GM12878 (cell line): ENCODE results near the gene ZNF3. TPM values are rescaled to one million over a fixed set of nuclear protein-coding genes. Genes with fewer than 3 reads are reported as not detected.
A peak's percentile ranks its signal among the peaks of the same experiment; 100 is the strongest.

Source experiments
- ATAC-seq: fragments of 200-7000 bp; cut with Tn5 transposase; 3 replicates; pipeline ENCODE4 v1.9.1; 2020; ENCODE audit warnings: mild to moderate bottlenecking, moderate library complexity
- BruUV-seq: library from RNA; stranded (reverse); fragments of 400-500 nt; replicated peaks from 2 replicates; lab custom pipeline; 2021; lab: Mats Ljungman, UMichigan
- CTCF ChIA-PET: fragments of 300-600 bp; sonication (Branson Sonifier 250); formaldehyde crosslinking; extraction: SDS; loops from one replicate; lab custom pipeline; 2021; ENCODE audit warnings: inconsistent platforms; lab: Yijun Ruan, JAX
- POLR2A ChIA-PET: fragments of 350-600 bp; formaldehyde crosslinking; extraction: SDS; loops from one replicate; lab custom pipeline; 2021; ENCODE audit warnings: inconsistent platforms; lab: Charles Lee
- RAD21 ChIA-PET: fragments of 300-600 bp; sonication (Branson Sonifier 250); formaldehyde crosslinking; loops from one replicate; lab custom pipeline; 2023; ENCODE audit warnings: antibody characterized with exemption; ENCODE audit not compliant: unreplicated experiment; lab: Charles Lee
- SMC1A ChIA-PET: fragments of 300-600 bp; sonication (Branson Sonifier 250); formaldehyde crosslinking; loops from one replicate; lab custom pipeline; 2023; ENCODE audit not compliant: unreplicated experiment, uncharacterized antibody; lab: Charles Lee
- DNase-seq: peaks from one replicate; pipeline ENCODE4 v3.0.0-alpha.2; 2011; ENCODE audit warnings: low read depth, low spot score
- FAIRE-seq: peaks from 3 replicates; lab custom pipeline; 2011; peaks lifted over from hg19 to GRCh38; lab: Jason Lieb, UNC
- H2AFZ ChIP-seq: 2 replicates; pipeline ENCODE4 v1.6.0; 2011; ENCODE audit warnings: low read depth, low read length, control low read depth; ENCODE audit not compliant: control insufficient read depth
- H3K27ac ChIP-seq: 2 replicates; pipeline ENCODE4 v1.5.1; 2011; ENCODE audit warnings: control low read depth; ENCODE audit not compliant: control insufficient read depth, insufficient read depth
- H3K27me3 ChIP-seq, 2 experiments: replicated peaks in 1 of 2; 2 replicates each; pipeline versions ENCODE4 v1.6.0 to v1.6.1; 2011; ENCODE audit warnings: low read length in 1 of 2; ENCODE audit not compliant: control insufficient read depth in 2 of 2, insufficient read depth in 2 of 2
- H3K36me3 ChIP-seq, 2 experiments: 2 replicates each; pipeline ENCODE4 v1.5.1; 2011; ENCODE audit warnings: low read length in 1 of 2; ENCODE audit not compliant: control insufficient read depth in 2 of 2, insufficient read depth in 2 of 2
- H3K4me1 ChIP-seq: 2 replicates; pipeline ENCODE4 v1.6.1; 2011; ENCODE audit warnings: mild to moderate bottlenecking, low read length, moderate library complexity, mixed read lengths; ENCODE audit not compliant: control insufficient read depth, insufficient read depth
- H3K4me2 ChIP-seq: 2 replicates; pipeline ENCODE4 v1.6.0; 2011; ENCODE audit warnings: control low read depth; ENCODE audit not compliant: control insufficient read depth, insufficient read depth
- H3K4me3 ChIP-seq: fragments of 200-600 bp; sonication (generic); 2 replicates; pipeline ENCODE4 v1.5.1; 2016
- H3K79me2 ChIP-seq: 2 replicates; pipeline ENCODE4 v1.6.0; 2011; ENCODE audit warnings: low read length; ENCODE audit not compliant: control insufficient read depth, insufficient read depth
- H3K9ac ChIP-seq: 2 replicates; pipeline ENCODE4 v1.8.0; 2011; ENCODE audit warnings: low read length, control low read depth, mixed read lengths; ENCODE audit not compliant: control insufficient read depth, insufficient read depth
- H3K9me3 ChIP-seq: replicated peaks from 3 replicates; pipeline ENCODE4 v1.5.1; 2011; ENCODE audit warnings: mild to moderate bottlenecking, low read length; ENCODE audit not compliant: control insufficient read depth, insufficient read depth
- H4K20me1 ChIP-seq: 2 replicates; pipeline ENCODE4 v1.6.0; 2011; ENCODE audit not compliant: control insufficient read depth, insufficient read depth
- ATF3 ChIP-seq: IDR thresholded peaks from 2 replicates; pipeline ENCODE4 v1.6.1; 2011; ENCODE audit warnings: low read depth, mild to moderate bottlenecking, low read length, moderate library complexity, borderline replicate concordance; ENCODE audit errors: extremely low read depth
- ATF7 ChIP-seq: fragments of 450-650 bp; IDR thresholded peaks from 2 replicates; pipeline ENCODE4 v1.6.1; 2016; ENCODE audit warnings: low read depth, mild to moderate bottlenecking
- BCL3 ChIP-seq: IDR thresholded peaks from 2 replicates; pipeline ENCODE4 v1.6.1; 2011; ENCODE audit warnings: borderline replicate concordance, low read depth, mild to moderate bottlenecking, moderate library complexity, low read length; ENCODE audit not compliant: insufficient read depth, poor library complexity, severe bottlenecking
- ESRRA ChIP-seq: IDR thresholded peaks from 2 replicates; pipeline ENCODE4 v1.6.1; 2012; ENCODE audit warnings: mild to moderate bottlenecking, low read length, improper control_type of control experiment
- FOXM1 ChIP-seq: IDR thresholded peaks from 2 replicates; pipeline ENCODE4 v1.6.1; 2012; ENCODE audit warnings: low read depth, mild to moderate bottlenecking, inconsistent platforms, low read length, moderate library complexity
- GATAD2B ChIP-seq: fragments of 450-650 bp; conservative IDR thresholded peaks from 2 replicates; pipeline ENCODE4 v1.6.1; 2017; ENCODE audit warnings: low read depth, mild to moderate bottlenecking, moderate library complexity
- HCFC1 ChIP-seq: fragments of 150-350 bp; IDR thresholded peaks from 2 replicates; pipeline ENCODE4 v1.6.1; 2014; ENCODE audit warnings: low read length
- JUNB ChIP-seq: IDR thresholded peaks from 2 replicates; pipeline ENCODE4 v1.6.1; 2016; ENCODE audit warnings: antibody characterized with exemption, mild to moderate bottlenecking
- KAT2A ChIP-seq: conservative IDR thresholded peaks from 2 replicates; pipeline ENCODE4 v1.6.1; 2011; ENCODE audit warnings: low read depth, low read length; ENCODE audit not compliant: control insufficient read depth
- KDM1A ChIP-seq: fragments of 200-600 bp; sonication (generic); IDR thresholded peaks from 2 replicates; pipeline ENCODE4 v1.6.1; 2016; ENCODE audit warnings: borderline replicate concordance
- MYB ChIP-seq: fragments of 150-350 bp; IDR thresholded peaks from 2 replicates; pipeline ENCODE4 v1.6.1; 2014; ENCODE audit warnings: mild to moderate bottlenecking, low read depth, low read length, borderline replicate concordance
- NFXL1 ChIP-seq: fragments of 450-650 bp; IDR thresholded peaks from 2 replicates; pipeline ENCODE4 v1.6.1; 2017; ENCODE audit warnings: antibody characterized with exemption, mild to moderate bottlenecking, borderline replicate concordance
- NR2C2 ChIP-seq: IDR thresholded peaks from 2 replicates; pipeline ENCODE4 v1.6.1; 2011; ENCODE audit warnings: borderline replicate concordance, low read depth; ENCODE audit not compliant: control insufficient read depth, insufficient read length
- PML ChIP-seq: IDR thresholded peaks from 2 replicates; pipeline ENCODE4 v1.6.1; 2012; ENCODE audit warnings: low read length, inconsistent platforms
- POLR2AphosphoS2 ChIP-seq: IDR thresholded peaks from 2 replicates; pipeline ENCODE4 v1.6.1; 2011; ENCODE audit warnings: low read depth, mild to moderate bottlenecking, low read length, improper control_type of control experiment, moderate library complexity
- SRF ChIP-seq, 2 experiments: IDR thresholded peaks; 2 replicates each; pipeline ENCODE4 v1.6.1; 2011; ENCODE audit warnings: low read depth in 2 of 2, low read length in 2 of 2, mild to moderate bottlenecking in 1 of 2, moderate library complexity in 1 of 2
- STAT1 ChIP-seq: fragments of 450-650 bp; conservative IDR thresholded peaks from 2 replicates; pipeline ENCODE4 v1.6.1; 2014; ENCODE audit warnings: antibody characterized with exemption, mild to moderate bottlenecking
- TCF12 ChIP-seq: IDR thresholded peaks from 2 replicates; pipeline ENCODE4 v1.6.1; 2011; ENCODE audit warnings: low read depth, mild to moderate bottlenecking, low read length
- ZNF622 ChIP-seq: fragments of 450-650 bp; IDR thresholded peaks from 2 replicates; pipeline ENCODE4 v1.6.1; 2017; ENCODE audit warnings: mild to moderate bottlenecking, inconsistent platforms
- ZSCAN29 ChIP-seq: fragments of 450-650 bp; IDR thresholded peaks from 2 replicates; pipeline ENCODE4 v1.6.1; 2017; ENCODE audit warnings: mild to moderate bottlenecking, moderate library complexity
- WGBS: methylation state at CpG from one replicate; pipeline ENCODE4 v1.1.6; 2016; ENCODE audit warnings: low lambda C conversion rate; ENCODE audit not compliant: insufficient replicate concordance, insufficient coverage; ENCODE audit errors: missing lambda C conversion rate; 5-methylcytosine and 5-hydroxymethylcytosine counted together
- in situ Hi-C: fragments of 300-500 bp; cut with MboI; formaldehyde crosslinking; loops from 9 replicates; pipeline ENCODE4 v1.14.3; 2018; ENCODE audit warnings: mixed read lengths
- intact Hi-C: fragments of 100-400 bp; cut with micrococcal nuclease; formaldehyde crosslinking; loops from one replicate; pipeline ENCODE4 v1.14.2; 2022; ENCODE audit not compliant: unreplicated experiment
- polyA plus RNA-seq, 11 experiments: library from polyadenylated mRNA; depleted of rRNA in 4 of 11; unstranded in 6 of 11; stranded (reverse) in 5 of 11; fragments of >200 nt; fragmentation: Nextera tagmentation in 4 of 11; fragmentation: Illumina TruSeq in 1 of 11; extraction: Ambion mirVana in 4 of 11; extraction: Trizol in 1 of 11; gene quantifications; 1 replicate in 1 of 11; 2 replicates in 10 of 11; pipeline versions ENCODE4 v1.2.1 to v1.2.3, GENCODE V29; 2011 to 2016; ENCODE audit warnings: inconsistent platforms in 2 of 11, missing spikeins in 2 of 11, low read depth in 1 of 11
- total RNA-seq, 4 experiments: library from RNA; depleted of rRNA in 3 of 4; stranded (reverse); fragments of >200 nt in 3 of 4; fragmentation: Illumina TruSeq in 1 of 4; extraction: Trizol in 1 of 4; gene quantifications; 2 replicates each; pipeline versions ENCODE4 v1.2.1 to v1.2.3, GENCODE V29; 2013 to 2021
- TF ChIP-seq, protein P1 (sequence below): fragments of 450-650 bp; IDR thresholded peaks from 2 replicates; pipeline ENCODE4 v1.6.1; 2016; ENCODE audit warnings: mild to moderate bottlenecking

The ZNF3 gene
- total and polyA plus RNA-seq, 10 of the 15 experiments (the other 5 are each of a cell fraction or from before 2014, with no cell fraction given), result 17.2 to 37.4 (median 29.4) TPM

DNA sequence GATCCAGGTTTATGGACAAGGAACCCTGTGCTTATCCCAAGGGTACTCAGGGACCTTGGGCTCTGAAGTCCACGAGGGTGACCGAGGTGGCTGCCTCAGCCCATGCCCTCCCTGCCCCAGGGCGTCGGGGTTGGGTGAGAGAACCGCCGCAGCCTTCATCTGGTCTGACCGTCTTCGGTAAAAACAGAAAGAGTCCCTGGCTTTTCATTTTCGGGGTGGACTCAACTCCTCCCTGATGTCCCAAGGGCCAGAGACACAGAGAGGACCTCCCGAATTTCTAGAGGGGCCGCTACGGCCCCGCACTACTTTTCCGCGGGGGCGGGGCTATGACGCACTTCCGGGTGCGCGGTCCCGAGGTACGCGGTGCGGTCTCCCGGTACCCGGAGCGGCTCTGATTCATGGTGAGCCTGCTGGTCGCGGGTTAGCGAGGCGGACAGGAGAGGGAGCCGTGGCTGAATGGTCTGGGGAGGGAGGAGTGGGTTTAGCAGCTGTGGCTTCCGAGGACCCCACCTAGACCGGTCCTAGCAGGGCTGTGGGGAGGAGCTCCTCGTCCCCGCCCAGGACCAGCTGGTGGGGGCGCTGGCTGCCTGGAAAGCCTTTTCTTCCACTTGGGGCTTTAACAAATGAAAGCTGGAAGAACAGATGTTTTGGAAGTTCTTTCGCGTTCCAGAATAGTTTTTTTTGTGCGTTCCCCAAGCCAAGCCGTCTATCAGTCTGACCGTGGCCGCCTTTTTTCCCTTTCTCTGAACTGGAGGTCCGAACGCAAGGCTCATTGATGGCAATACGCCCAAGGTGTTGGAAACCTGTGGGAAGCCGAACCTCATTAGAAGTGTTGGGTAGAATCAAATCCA lies 31.9 kb downstream of the ZNF3 start, which contains the start of gene ZSCAN21:
ZSCAN21 (plus strand) TSS at position 334 of the 851 bp plus-strand sequence. CDS start 7,233 bp downstream, outside the sequence.
- Histone ChIP-seq H2AFZ (peak within 1 kb of the TSS; percentile 99), H3K9me3 (no peaks in the 10 kb centered on the region), H3K4me2 (peak within 1 kb of the TSS; percentile 93), H3K79me2 (peaks cover 3% of the 10 kb centered on the region; the same call in 1 of the 2 replicates), H3K4me3 (peak within 1 kb of the TSS; percentile 83), H3K27me3 (no peaks in the 10 kb centered on the region), H3K36me3 (no peaks in the 10 kb centered on the region), H3K9ac (peak within 1 kb of the TSS; percentile 87), H3K27ac (peak within 1 kb of the TSS; percentile 82), H3K4me1 (peaks cover 7% of the 10 kb centered on the region), H4K20me1 (no peaks in the 10 kb centered on the region)
- ChIA-PET RAD21 (interaction anchor here (0.6 to 1.9 kb wide), 5 partner anchors 10 to 448 kb away, joined by 3 to 10 read pairs (median 3); no protein-coding TSS in a partner anchor), CTCF (interaction anchor here (0.6 to 1.8 kb wide), 15 partner anchors 9 to 444 kb away, joined by 3 to 8 read pairs (median 4); partner anchors contain the start of genes COPS6, TRIM4 and ZKSCAN1), SMC1A (interaction anchor here (0.6 to 2.9 kb wide), 7 partner anchors 9 to 142 kb away, joined by 3 to 6 read pairs (median 3); no protein-coding TSS in a partner anchor), POLR2A (interaction anchor here (0.5 to 1.2 kb wide), 6 partner anchors 10 to 104 kb away, joined by 3 to 8 read pairs (median 4); partner anchors contain the start of gene LAMTOR4)
- BruUV-seq, result TSS peak; percentile 87
- WGBS, result under 1% methylated on average over 47 of the region's 47 CpGs
- in situ Hi-C loops, result no loop called here
- FAIRE-seq, result peak; percentile 89
- peak; percentile 25 for DNase-seq
- ATAC-seq, result peak; percentile 95
- intact Hi-C loops, result loop anchor here (2.0 to 5.0 kb wide), 2 partner anchors 53 to 132 kb away; partner anchors contain the start of gene TRIM4
- TF ChIP-seq, protein P1, sequence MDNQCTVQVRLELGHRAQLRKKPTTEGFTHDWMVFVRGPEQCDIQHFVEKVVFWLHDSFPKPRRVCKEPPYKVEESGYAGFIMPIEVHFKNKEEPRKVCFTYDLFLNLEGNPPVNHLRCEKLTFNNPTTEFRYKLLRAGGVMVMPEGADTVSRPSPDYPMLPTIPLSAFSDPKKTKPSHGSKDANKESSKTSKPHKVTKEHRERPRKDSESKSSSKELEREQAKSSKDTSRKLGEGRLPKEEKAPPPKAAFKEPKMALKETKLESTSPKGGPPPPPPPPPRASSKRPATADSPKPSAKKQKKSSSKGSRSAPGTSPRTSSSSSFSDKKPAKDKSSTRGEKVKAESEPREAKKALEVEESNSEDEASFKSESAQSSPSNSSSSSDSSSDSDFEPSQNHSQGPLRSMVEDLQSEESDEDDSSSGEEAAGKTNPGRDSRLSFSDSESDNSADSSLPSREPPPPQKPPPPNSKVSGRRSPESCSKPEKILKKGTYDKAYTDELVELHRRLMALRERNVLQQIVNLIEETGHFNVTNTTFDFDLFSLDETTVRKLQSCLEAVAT, result peak; percentile 57
- no peak for TF ChIP-seq KAT2A
- TF ChIP-seq ZSCAN29, result no peak
- peak; percentile 71 for TF ChIP-seq ATF7
- no peak for TF ChIP-seq BCL3
- no peak for TF ChIP-seq NR2C2
- TF ChIP-seq NFXL1, result no peak
- TF ChIP-seq SRF (IDR thresholded peaks at IDR 0.05; ENCODE audit: low read depth in 2 of 2, low read length in 2 of 2), result 0 out of 4 replicates have a peak, but pooled peaks of 1 of the 2 experiments have one; percentile 51
- no peak; the same call in none of the 2 replicates for TF ChIP-seq STAT1
- TF ChIP-seq ATF3, result no peak
- no peak for TF ChIP-seq ESRRA
- TF ChIP-seq HCFC1, result peak; percentile 57
- TF ChIP-seq FOXM1, result no peak
- TF ChIP-seq GATAD2B, result 0 out of 2 replicates have a peak, but pooled peaks have one; percentile 43
- peak; percentile 42; the same call in 1 of the 2 replicates for TF ChIP-seq TCF12
- TF ChIP-seq POLR2AphosphoS2, result peak; percentile 88
- peak; percentile 91 for TF ChIP-seq PML
- TF ChIP-seq ZNF622, result no peak
- TF ChIP-seq MYB, result no peak
- TF ChIP-seq KDM1A, result no peak
- no peak for TF ChIP-seq JUNB
